ENCODE measurements around the gene FAM3D.

GRCh38 chr3:58666683-58667082 lies at the start of gene FAM3D:
- TF ChIP-seq CTCF (IDR thresholded peaks at IDR 0.05; ENCODE audit: insufficient read depth, low read length) (no peak), REST (IDR thresholded peaks at IDR 0.05; ENCODE audit: insufficient replicate concordance, low read depth) (no peak)

Measured in HL-60 (cell line).